ENCODE results near the gene ST14. TPM values are rescaled to one million over a fixed set of nuclear protein-coding genes. Genes with fewer than 3 reads are reported as not detected.

Gene ST14
- total RNA-seq, 1 donor, result under 0.01 TPM

DNA sequence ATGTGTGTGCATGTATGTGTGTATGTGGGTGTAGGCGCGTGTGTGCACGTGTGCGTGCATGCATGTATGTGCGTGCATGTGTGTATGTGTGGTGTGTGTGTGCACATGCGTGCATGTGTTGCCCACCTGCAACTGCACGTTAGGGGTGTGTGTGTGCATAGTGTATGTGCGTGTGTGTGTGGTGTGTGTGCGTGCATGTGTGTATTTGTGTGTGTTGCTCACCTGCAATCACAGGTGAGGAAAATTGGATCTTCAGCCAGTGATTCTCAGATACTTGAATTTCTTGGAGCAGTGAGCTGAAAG lies 54.3 kb downstream of the ST14 start:
- Histone ChIP-seq H3K36me3 (ENCODE audit: insufficient read depth, low read length) (no peaks in the 10 kb centered on the region), H4K20me1 (ENCODE audit: insufficient read depth, low read length) (no peaks in the 10 kb centered on the region), H3K4me3 (ENCODE audit: insufficient read depth, low read length) (no peak overlapping the region), H3K27me3 (ENCODE audit: insufficient read depth, low read length) (peaks cover 60% of the 10 kb centered on the region), H3K79me2 (ENCODE audit: insufficient read depth, low read length) (no peaks in the 10 kb centered on the region), H3K4me1 (ENCODE audit: insufficient read depth, low read length) (no peaks in the 10 kb centered on the region), H3K27ac (ENCODE audit: low read depth, low read length) (no peak overlapping the region), H3K4me2 (ENCODE audit: insufficient read depth, low read length) (no peak overlapping the region), H3K9me3 (ENCODE audit: low read depth, low read length) (no peaks in the 10 kb centered on the region), H2AFZ (ENCODE audit: low read length) (no peak overlapping the region)
- DNase-seq (ENCODE audit: insufficient read length, low spot score, missing footprints), result no peak
- TF ChIP-seq, protein P1, sequence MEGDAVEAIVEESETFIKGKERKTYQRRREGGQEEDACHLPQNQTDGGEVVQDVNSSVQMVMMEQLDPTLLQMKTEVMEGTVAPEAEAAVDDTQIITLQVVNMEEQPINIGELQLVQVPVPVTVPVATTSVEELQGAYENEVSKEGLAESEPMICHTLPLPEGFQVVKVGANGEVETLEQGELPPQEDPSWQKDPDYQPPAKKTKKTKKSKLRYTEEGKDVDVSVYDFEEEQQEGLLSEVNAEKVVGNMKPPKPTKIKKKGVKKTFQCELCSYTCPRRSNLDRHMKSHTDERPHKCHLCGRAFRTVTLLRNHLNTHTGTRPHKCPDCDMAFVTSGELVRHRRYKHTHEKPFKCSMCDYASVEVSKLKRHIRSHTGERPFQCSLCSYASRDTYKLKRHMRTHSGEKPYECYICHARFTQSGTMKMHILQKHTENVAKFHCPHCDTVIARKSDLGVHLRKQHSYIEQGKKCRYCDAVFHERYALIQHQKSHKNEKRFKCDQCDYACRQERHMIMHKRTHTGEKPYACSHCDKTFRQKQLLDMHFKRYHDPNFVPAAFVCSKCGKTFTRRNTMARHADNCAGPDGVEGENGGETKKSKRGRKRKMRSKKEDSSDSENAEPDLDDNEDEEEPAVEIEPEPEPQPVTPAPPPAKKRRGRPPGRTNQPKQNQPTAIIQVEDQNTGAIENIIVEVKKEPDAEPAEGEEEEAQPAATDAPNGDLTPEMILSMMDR (IDR thresholded peaks at IDR 0.05; ENCODE audit: extremely low read depth, low read depth, low read length), result no peak

- no peak overlapping the region for H2AFZ ChIP-seq (ENCODE audit: low read length)
- no peak overlapping the region for H3K27ac ChIP-seq (ENCODE audit: low read depth, low read length)
- no peaks in the 10 kb centered on the region for H3K4me1 ChIP-seq (ENCODE audit: insufficient read depth, low read length)
- no peaks in the 10 kb centered on the region for H4K20me1 ChIP-seq (ENCODE audit: insufficient read depth, low read length)
- no peak overlapping the region for H3K4me2 ChIP-seq (ENCODE audit: insufficient read depth, low read length)
- peaks cover 56% of the 10 kb centered on the region for H3K27me3 ChIP-seq (ENCODE audit: insufficient read depth, low read length)
- DNase-seq (ENCODE audit: insufficient read length, low spot score, missing footprints), result peak; percentile 74
- H3K4me3 ChIP-seq (ENCODE audit: insufficient read depth, low read length), result no peak overlapping the region
- no peaks in the 10 kb centered on the region for H3K79me2 ChIP-seq (ENCODE audit: insufficient read depth, low read length)
- TF ChIP-seq, protein P1 (IDR thresholded peaks at IDR 0.05; ENCODE audit: extremely low read depth, low read depth, low read length), result no peak
- no peaks in the 10 kb centered on the region for H3K9me3 ChIP-seq (ENCODE audit: low read depth, low read length)
- no peaks in the 10 kb centered on the region for H3K36me3 ChIP-seq (ENCODE audit: insufficient read depth, low read length)
These were observed 55.4 kb downstream of the ST14 start for GRCh38 chr11:130214861-130215530.

GRCh38 chr11:130215531-130216220 lies 56.1 kb downstream of the ST14 start:
- Histone ChIP-seq H4K20me1 (ENCODE audit: insufficient read depth, low read length) (no peaks in the 10 kb centered on the region), H3K4me1 (ENCODE audit: insufficient read depth, low read length) (no peaks in the 10 kb centered on the region), H3K27me3 (ENCODE audit: insufficient read depth, low read length) (peaks cover 52% of the 10 kb centered on the region), H3K4me2 (ENCODE audit: insufficient read depth, low read length) (no peak overlapping the region), H2AFZ (ENCODE audit: low read length) (no peak overlapping the region), H3K9me3 (ENCODE audit: low read depth, low read length) (no peaks in the 10 kb centered on the region), H3K27ac (ENCODE audit: low read depth, low read length) (no peak overlapping the region), H3K4me3 (ENCODE audit: insufficient read depth, low read length) (no peak overlapping the region), H3K36me3 (ENCODE audit: insufficient read depth, low read length) (no peaks in the 10 kb centered on the region), H3K79me2 (ENCODE audit: insufficient read depth, low read length) (no peaks in the 10 kb centered on the region)
- TF ChIP-seq, protein P1 (IDR thresholded peaks at IDR 0.05; ENCODE audit: extremely low read depth, low read depth, low read length), result no peak
- peak; percentile 43 for DNase-seq (ENCODE audit: insufficient read length, low spot score, missing footprints)

DNA sequence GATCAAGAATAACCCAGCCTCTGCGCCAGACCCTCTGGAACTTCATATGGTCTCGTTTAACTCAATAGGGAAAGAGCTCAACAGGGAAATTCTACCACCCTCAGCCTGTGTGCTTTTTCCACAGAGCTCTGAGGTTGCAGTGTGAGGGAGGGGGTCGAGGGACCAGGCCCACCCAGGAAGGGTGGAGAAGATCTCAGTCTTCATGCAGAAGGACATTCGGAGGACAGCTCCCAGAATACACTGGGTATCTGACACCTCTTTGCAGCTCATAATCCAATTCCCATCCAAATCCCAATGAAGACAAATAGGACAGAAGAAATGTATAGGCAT lies 56.6 kb downstream of the ST14 start:
- no peak overlapping the region for H3K4me2 ChIP-seq (ENCODE audit: insufficient read depth, low read length)
- no peaks in the 10 kb centered on the region for H3K4me1 ChIP-seq (ENCODE audit: insufficient read depth, low read length)
- H2AFZ ChIP-seq (ENCODE audit: low read length), result no peak overlapping the region
- no peaks in the 10 kb centered on the region for H3K36me3 ChIP-seq (ENCODE audit: insufficient read depth, low read length)
- no peak overlapping the region for H3K27ac ChIP-seq (ENCODE audit: low read depth, low read length)
- H3K9me3 ChIP-seq (ENCODE audit: low read depth, low read length), result no peaks in the 10 kb centered on the region
- H3K27me3 ChIP-seq (ENCODE audit: insufficient read depth, low read length), result peaks cover 53% of the 10 kb centered on the region
- no peak overlapping the region for H3K4me3 ChIP-seq (ENCODE audit: insufficient read depth, low read length)
- TF ChIP-seq, protein P1 (IDR thresholded peaks at IDR 0.05; ENCODE audit: extremely low read depth, low read depth, low read length), result no peak
- H3K79me2 ChIP-seq (ENCODE audit: insufficient read depth, low read length), result no peaks in the 10 kb centered on the region
- no peaks in the 10 kb centered on the region for H4K20me1 ChIP-seq (ENCODE audit: insufficient read depth, low read length)
- DNase-seq (ENCODE audit: insufficient read length, low spot score, missing footprints), result peak; percentile 56
